ENCODE measurements around the gene FAAH.

DNA sequence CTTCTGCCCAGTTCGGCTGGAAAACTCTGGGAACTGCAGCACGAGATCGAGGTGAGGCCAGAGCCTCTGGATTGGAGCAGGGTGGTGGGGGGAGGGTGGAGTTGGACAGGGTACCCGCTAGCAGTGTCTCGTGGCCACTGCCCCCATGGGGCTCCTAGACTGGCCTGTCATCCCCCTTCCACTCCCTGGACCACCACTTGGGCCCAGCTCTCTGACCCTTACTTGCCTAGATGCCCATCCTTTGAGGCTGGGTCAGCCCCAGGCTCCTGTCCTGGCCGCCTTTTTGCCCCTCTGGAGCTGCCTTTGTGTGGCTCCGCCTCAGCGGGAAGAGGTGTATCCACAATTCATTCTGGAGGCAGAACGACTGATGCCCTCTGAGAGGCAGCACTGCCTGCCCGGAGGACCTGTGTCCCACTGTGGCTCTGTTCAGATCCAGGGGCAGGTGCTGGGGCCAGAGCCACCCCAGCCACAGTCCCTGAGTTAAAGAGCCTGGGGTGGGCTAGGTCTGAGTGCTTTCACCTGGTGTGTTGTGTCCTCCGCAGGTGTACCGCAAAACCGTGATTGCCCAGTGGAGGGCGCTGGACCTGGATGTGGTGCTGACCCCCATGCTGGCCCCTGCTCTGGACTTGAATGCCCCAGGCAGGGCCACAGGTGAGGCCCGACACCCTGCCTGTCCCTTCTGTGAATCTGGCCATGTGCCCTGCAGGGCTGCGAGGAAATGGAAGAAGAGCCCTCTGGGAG is 17.7 kb downstream of the FAAH start:
- TF ChIP-seq POLR2A (IDR thresholded peaks at IDR 0.05; ENCODE audit: low read length) = no peak
- TF ChIP-seq GATA1 (IDR thresholded peaks at IDR 0.05; ENCODE audit: low read depth, low read length) = no peak
